GM19351 (cell line): ENCODE data around the gene CCDC88A.
"Not testable (repeated sequence)": the region's sequence is repeated elsewhere in the genome, so short reads cannot be mapped to it uniquely, and the experiment has no call there.

Experiments used
- ATAC-seq: cut with Tn5 transposase; IDR thresholded peaks from one replicate; pipeline ENCODE4 v1.9.1; 2021; ENCODE audit warnings: mild to moderate bottlenecking, moderate library complexity; ENCODE audit not compliant: unreplicated experiment

The CCDC88A gene

DNA sequence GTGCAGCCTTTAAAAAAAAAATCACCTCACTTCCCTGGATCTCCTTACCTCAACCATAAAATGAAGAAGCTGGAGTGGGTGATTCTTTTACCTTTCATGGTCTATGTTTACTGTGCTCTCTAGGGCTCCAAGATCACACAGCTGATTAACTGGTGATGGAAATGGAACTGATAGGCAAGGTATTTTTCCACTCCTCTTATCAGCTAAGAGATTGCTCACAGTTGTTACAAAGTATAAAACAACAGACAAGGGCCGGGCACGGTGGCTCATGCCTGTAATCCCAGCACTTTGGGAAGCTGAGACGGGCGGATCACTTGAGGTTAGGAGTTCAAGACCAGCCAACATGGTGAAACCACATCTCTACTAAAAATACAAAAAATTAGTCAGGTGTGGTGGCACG is 172.6 kb downstream of the CCDC88A start:
- no peak for ATAC-seq

DNA sequence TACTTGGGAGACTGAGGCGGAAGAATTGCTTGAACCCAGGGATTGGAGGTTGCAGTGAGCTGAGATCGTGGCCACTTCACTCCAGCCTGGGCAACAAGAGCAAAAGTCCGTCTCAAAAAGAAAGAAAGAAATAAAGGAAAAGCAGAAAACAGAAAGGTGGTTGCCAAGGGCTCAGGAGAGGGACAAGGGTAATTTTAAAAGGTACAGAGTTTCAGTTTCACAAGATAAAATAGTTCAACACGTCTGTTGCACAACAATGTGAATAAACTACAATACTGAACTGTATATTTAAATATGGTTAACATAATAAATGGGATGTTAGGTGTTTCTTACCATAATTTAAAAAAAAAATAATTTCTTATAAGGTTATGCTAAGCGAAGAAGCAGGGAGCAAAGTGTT is 174.2 kb downstream of the CCDC88A start:
- ATAC-seq: no peak

DNA sequence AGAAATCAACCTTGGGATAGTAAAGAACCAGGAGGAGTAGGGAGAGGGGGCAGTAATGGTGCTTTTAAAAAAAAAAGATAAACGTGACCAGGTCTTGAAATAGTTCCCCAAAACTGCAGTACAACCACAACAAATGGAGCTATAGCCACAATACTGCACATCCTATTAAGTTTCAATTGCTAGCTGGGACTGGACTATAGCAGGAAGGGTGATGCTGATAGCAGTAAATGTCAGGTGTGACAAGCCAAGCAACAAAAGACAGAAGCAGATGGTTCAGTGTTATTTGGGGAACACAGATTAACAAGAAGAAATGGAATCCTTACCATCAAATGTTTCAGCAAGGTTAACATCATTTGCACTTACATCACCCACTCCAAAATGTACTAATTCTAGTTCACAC is 177.0 kb downstream of the CCDC88A start:
- ATAC-seq: no peak

DNA sequence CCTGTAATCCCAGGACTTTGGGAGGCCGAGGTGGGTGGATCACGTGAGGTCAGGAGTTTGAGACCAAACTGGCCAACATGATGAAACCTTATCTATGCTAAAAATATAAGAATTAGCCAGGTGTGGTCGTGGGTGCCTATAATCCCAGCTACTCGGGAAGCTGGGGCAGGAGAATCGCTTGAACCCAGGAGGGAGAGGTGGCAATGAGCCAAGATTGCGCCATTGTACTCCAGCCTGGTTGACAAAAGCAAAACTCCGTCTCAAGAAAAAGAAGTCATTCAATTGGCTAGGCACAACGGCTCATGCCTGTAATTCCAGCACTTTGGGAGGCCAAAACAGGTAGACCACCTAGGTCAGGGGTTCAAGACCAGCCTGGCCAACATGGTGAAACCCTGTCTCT is 178.1 kb downstream of the CCDC88A start:
- not testable (repeated sequence) for ATAC-seq

DNA sequence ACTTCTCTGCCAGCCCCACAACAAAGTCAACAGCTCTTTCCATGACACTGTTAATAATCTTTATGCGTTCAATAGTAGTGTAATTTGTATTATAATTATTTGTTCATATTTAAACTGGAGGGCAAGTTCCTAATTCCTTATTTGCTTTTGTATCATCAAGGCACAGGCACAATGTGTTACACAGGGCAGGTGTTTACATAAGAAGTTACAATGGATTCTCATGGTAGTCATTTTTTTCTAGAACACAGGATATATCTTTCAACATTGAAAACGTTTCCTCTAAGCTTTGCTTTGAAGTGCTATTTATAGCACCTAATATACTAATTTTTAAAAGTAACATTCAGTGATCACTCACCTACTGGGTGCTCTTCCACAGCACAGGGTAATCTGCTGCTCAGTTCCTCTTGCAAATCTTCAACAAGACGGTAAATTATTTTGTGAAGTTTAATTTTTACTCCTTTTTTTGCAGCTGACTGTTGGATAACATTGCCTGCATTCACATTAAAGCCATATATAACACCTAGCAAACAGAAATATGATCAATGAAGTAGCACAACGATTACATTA is 179.9 kb downstream of the CCDC88A start:
- no peak for ATAC-seq
